Aorta (tissue), 5 donors: ENCODE measurements around the gene ARMCX1. TPM values are rescaled to one million over a fixed set of nuclear protein-coding genes. Genes with fewer than 3 reads are reported as not detected.
"Not testable (repeated sequence)": the region's sequence is repeated elsewhere in the genome, so short reads cannot be mapped to it uniquely, and the experiment has no call there.

Source experiments
- ATAC-seq: fragments of 200-7000 bp; cut with Tn5 transposase; one replicate; pipeline ENCODE4 v1.9.1; 2022; ENCODE audit warnings: moderate library complexity; ENCODE audit not compliant: low FRiP score
- DNase-seq, 2 donors: peaks; one replicate each; pipeline ENCODE4 v3.0.0-alpha.2; 2020
- H3K27ac ChIP-seq, 2 donors: one replicate each; pipeline ENCODE4 v1.5.1; 2013; ENCODE audit warnings: low read length in 2 of 2, mild to moderate bottlenecking in 2 of 2, moderate library complexity in 2 of 2, control low read depth in 1 of 2, inconsistent platforms in 1 of 2, low read depth in 1 of 2
- H3K27me3 ChIP-seq, 2 donors: one replicate each; pipeline ENCODE4 v1.6.1; 2013; ENCODE audit warnings: control low read depth in 1 of 2, low read length in 1 of 2, mild to moderate bottlenecking in 1 of 2, moderate library complexity in 1 of 2; ENCODE audit not compliant: insufficient read depth in 2 of 2, control insufficient read depth in 1 of 2
- H3K36me3 ChIP-seq, 2 donors: one replicate each; pipeline ENCODE4 v1.6.1; 2013; ENCODE audit warnings: control low read depth in 1 of 2, low read length in 1 of 2, mild to moderate bottlenecking in 1 of 2; ENCODE audit not compliant: insufficient read depth in 2 of 2, control insufficient read depth in 1 of 2
- H3K4me1 ChIP-seq, 2 donors: one replicate each; pipeline ENCODE4 v1.6.1; 2013; ENCODE audit warnings: low read length in 2 of 2, control low read depth in 1 of 2, mild to moderate bottlenecking in 1 of 2, moderate library complexity in 1 of 2; ENCODE audit not compliant: insufficient read depth in 2 of 2, control insufficient read depth in 1 of 2
- H3K4me3 ChIP-seq, 2 donors: one replicate each; pipeline ENCODE4 v1.5.1; 2013; ENCODE audit warnings: low read length in 2 of 2, control low read depth in 1 of 2, mild to moderate bottlenecking in 1 of 2
- H3K9me3 ChIP-seq: one replicate; pipeline ENCODE4 v1.6.1; 2013; ENCODE audit warnings: mild to moderate bottlenecking, low read length; ENCODE audit not compliant: control insufficient read depth
- WGBS, 2 donors: extraction: QIAGEN DNeasy Blood & Tissue Kit; methylation state at CpG; one replicate each; pipeline ENCODE4 v1.1.7; 2013; 5-methylcytosine and 5-hydroxymethylcytosine counted together
- intact Hi-C, 2 donors: fragments of 100-400 bp; cut with DNase I; formaldehyde crosslinking; loops; one replicate each; pipeline versions ENCODE4 v1.14.2 to v1.15.0; 2022
- polyA plus RNA-seq, 2 donors: library from polyadenylated mRNA; stranded (reverse); fragments of 200-250 nt; gene quantifications; one replicate each; pipeline ENCODE4 v1.2.3, GENCODE V29; 2013
- total RNA-seq, 2 donors: library from RNA; stranded (reverse); fragmentation: NEBNext Ultra II Directional; extraction: Animal tissue kit (Norgen Biotek cat#: 25700); gene quantifications; one replicate each; pipeline ENCODE4 v1.2.1, GENCODE V29; 2021
- donor health status: healthy with polysubstance abuse.
- donor health status: Bipolar disorder and iron deficiency.
- donor health status: DM: no; HTN: no; CAD: no.
- donor health status: DM: no; HTN: no; CAD: no.
- donor health status: DM: yes; HTN: yes; CAD: no.

The ARMCX1 gene
- total and polyA plus RNA-seq, 4 donors: 27.2 to 33.5 (median 32.2) TPM

DNA sequence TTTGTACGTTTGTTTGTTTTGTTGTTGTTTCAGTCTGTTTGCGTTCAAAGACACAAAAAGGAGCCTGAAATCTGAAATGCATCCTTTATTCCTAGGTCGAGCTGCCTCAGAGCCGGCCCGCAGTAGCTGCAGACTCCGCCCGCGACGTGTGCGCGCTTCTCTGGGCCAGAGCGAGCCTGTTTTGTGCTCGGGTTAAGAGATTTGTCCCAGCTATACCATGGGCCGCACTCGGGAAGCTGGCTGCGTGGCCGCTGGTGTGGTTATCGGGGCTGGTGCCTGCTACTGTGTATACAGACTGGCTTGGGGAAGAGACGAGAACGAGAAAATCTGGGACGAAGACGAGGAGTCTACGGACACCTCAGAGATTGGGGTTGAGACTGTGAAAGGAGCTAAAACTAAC lies 2.4 kb downstream of the ARMCX1 start:
- intact Hi-C loops: loop anchor here in 1 of 2 donors (5.0 kb wide), 1 partner anchor 105 kb away; the partner anchor contains the start of gene ARMCX2
- WGBS, 2 donors: 73 to 94% methylated on average over 23 of the region's 23 CpGs
- no peak for ATAC-seq
- Histone ChIP-seq H3K27me3 (no peaks in the 10 kb centered on the region), H3K36me3 (peaks cover 0 to 2% of the 10 kb centered on the region in 2 donors), H3K4me1 (no peaks in the 10 kb centered on the region), H3K9me3 (no peaks in the 10 kb centered on the region), H3K4me3 (no peak overlapping the region), H3K27ac (no peak overlapping the region)
- DNase-seq: no peak

DNA sequence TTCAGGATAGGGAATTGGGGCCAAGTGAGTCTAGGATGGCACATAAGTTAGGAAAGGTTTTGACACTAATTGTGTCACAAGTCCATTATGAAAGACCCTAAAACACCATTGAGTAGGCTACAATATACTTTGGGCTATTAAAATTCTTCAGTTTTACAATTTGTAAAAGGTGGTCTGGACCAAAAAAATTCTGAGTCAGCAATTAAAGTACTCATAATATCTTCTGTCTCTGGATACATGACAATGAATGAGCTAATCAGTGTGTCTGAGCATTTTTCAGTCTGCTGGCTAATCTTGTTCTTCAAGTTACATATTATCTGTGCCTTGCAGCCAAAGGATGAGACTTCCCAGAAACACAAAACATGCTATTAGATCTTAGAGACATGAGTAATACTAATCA lies 14.3 kb downstream of the ARMCX1 start:
- H3K27ac ChIP-seq: no peak overlapping the region
- ATAC-seq (no peak), DNase-seq (no peak)
- H3K4me3 ChIP-seq: no peak overlapping the region
- H3K36me3 ChIP-seq: no peaks in the 10 kb centered on the region
- intact Hi-C loops: no loop called here
- no peaks in the 10 kb centered on the region for H3K9me3 ChIP-seq
- H3K27me3 ChIP-seq: no peaks in the 10 kb centered on the region
- no peaks in the 10 kb centered on the region for H3K4me1 ChIP-seq

DNA sequence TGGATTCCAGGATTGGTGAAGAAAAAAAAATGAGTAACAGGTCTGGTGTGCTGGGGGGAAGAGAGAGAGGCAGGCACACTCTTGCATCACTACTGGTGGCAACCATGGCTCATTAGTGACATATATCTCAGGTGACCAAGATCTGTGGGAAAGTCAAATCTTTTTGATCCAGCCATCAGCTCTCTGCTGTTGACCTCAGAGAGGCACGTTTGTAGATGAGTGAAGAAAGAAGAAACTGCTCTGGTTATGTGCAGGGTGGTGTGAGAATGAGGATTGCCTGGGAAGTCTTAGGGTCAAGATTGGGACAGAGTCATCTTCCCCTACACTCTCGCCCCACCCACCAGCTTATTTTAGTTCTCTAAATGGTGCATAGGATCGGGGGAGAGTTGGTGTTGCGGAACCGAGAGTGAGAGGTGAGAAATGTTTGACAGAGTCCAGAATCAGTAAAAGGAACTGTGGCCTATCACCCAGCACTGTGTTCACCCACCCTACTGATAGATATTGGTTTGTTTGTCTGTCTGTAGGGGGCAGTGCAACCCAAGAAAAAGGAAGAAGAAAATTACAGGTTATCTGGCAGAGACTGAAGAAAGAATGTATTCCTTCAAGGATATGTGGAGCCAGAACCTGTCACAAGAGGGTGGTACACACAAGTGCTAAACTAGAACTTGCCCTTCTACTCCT lies 45.5 kb downstream of the ARMCX1 start:
- Histone ChIP-seq H3K27ac (no peak overlapping the region), H3K27me3 (no peaks in the 10 kb centered on the region), H3K4me1 (no peaks in the 10 kb centered on the region), H3K9me3 (no peaks in the 10 kb centered on the region), H3K4me3 (no peak overlapping the region), H3K36me3 (no peaks in the 10 kb centered on the region)
- no peak for DNase-seq
- 9 to 11% methylated on average over 5 of the region's 5 CpGs for WGBS, 2 donors
- peak; percentile 65 for ATAC-seq
- intact Hi-C loops: loop anchor here (5.0 kb wide), 1 partner anchor 201 kb away; no protein-coding TSS in a partner anchor

DNA sequence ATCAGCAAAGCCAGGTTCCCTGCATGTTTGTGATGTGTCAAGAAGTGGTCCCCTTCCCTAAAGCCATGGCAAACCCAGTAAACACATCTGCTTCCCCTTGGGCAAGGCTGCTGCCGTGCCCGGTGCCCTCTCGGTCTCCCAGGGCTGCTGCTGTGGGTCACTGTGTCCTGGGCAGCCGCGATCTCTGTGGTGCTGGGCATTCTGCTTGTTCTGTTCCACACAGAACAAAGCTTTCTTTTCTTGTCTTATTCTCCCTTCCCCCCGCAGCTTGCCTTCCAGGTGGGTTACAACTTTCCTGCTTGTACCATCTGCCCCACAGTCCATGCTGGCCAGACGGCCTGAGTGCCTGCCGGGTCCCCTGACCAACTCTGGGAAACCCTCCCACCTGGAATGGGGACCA lies 49.2 kb downstream of the ARMCX1 start:
- 90 to 93% methylated on average over 5 to 6 of the region's 8 CpGs for WGBS, 2 donors
- not testable (repeated sequence) for H3K4me3 ChIP-seq, ATAC-seq, H3K9me3 ChIP-seq, H3K27ac ChIP-seq, DNase-seq, H3K36me3 ChIP-seq, H3K27me3 ChIP-seq, H3K4me1 ChIP-seq
- intact Hi-C loops: loop anchor here (5.0 kb wide), 1 partner anchor 198 kb away; no protein-coding TSS in a partner anchor

DNA sequence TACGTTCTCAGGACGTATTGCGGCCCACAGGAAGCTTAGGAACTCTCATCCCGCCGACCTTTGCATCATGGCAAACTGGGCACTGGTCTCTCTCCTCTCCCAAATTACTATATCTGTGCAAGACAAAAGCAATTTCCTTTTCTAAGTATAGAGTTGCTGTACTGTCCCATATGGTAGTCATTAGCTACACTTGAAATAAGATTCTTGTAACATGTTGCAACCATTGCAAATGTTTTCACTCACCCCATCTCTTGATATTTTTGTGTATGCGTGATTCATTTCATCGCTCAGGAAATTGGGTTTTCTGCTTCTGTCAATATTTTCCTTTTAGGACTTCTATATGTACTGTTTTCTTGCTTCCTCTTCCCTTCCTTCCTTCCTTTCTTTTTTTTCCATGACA lies 51.7 kb downstream of the ARMCX1 start:
- no peak for ATAC-seq
- H3K4me3 ChIP-seq: no peak overlapping the region
- H3K36me3 ChIP-seq: no peaks in the 10 kb centered on the region
- 70 to 74% methylated on average over 4 of the region's 7 CpGs for WGBS, 2 donors
- intact Hi-C loops: no loop called here
- no peaks in the 10 kb centered on the region for H3K27me3 ChIP-seq
- H3K4me1 ChIP-seq: no peaks in the 10 kb centered on the region
- no peak for DNase-seq
- H3K9me3 ChIP-seq: no peaks in the 10 kb centered on the region
- H3K27ac ChIP-seq: no peak overlapping the region

Other genes with a start within 250 kb of the ARMCX1 start
- gene TIMM8A, start 201.8 kb upstream of the ARMCX1 start, total RNA-seq: 1 to 10 TPM; 7.8 to 9.1 TPM
- gene TIMM8A, start 201.8 kb upstream of the ARMCX1 start, polyA plus RNA-seq: 1 to 10 TPM; 3.1 to 7.6 TPM
- gene BTK, start 164.4 kb upstream of the ARMCX1 start, total RNA-seq: 10 to 100 TPM in 1 of 2 donors, 1 to 10 TPM in 1; 7.8 to 21.0 TPM
- gene BTK, start 164.4 kb upstream of the ARMCX1 start, polyA plus RNA-seq: 1 to 10 TPM; 3.7 to 4.4 TPM
- gene RPL36A, start 159.5 kb upstream of the ARMCX1 start, total RNA-seq: 100 to 1,000 TPM; 124 to 145 TPM
- gene RPL36A, start 159.5 kb upstream of the ARMCX1 start, polyA plus RNA-seq: 1,000 to 10,000 TPM; 1,899 to 2,826 TPM
- gene GLA, start 142.6 kb upstream of the ARMCX1 start, total RNA-seq: 10 to 100 TPM; 23.7 to 26.0 TPM
- gene GLA, start 142.6 kb upstream of the ARMCX1 start, polyA plus RNA-seq: 10 to 100 TPM; 25.3 to 41.4 TPM
- 10 to 100 TPM; 52.9 to 53.1 TPM for gene HNRNPH2, start 142.3 kb upstream of the ARMCX1 start, total RNA-seq
- gene HNRNPH2, start 142.3 kb upstream of the ARMCX1 start, polyA plus RNA-seq: 10 to 100 TPM; 49.3 to 51.1 TPM
- 10 to 100 TPM; 18.9 to 28.6 TPM for gene ARMCX4, start 65.1 kb upstream of the ARMCX1 start, total RNA-seq
- gene ARMCX4, start 65.1 kb upstream of the ARMCX1 start, polyA plus RNA-seq: 10 to 100 TPM in 1 of 2 donors, 1 to 10 TPM in 1; 2.6 to 16.5 TPM
- gene ARMCX6, start 67.5 kb downstream of the ARMCX1 start, total RNA-seq: 10 to 100 TPM; 24.2 to 38.3 TPM
- 10 to 100 TPM; 14.8 to 42.7 TPM for gene ARMCX6, start 67.5 kb downstream of the ARMCX1 start, polyA plus RNA-seq
- gene ARMCX3, start 72.6 kb downstream of the ARMCX1 start, total RNA-seq: 10 to 100 TPM; 59.8 to 66.1 TPM
- gene ARMCX3, start 72.6 kb downstream of the ARMCX1 start, polyA plus RNA-seq: 10 to 100 TPM; 45.0 to 51.5 TPM
- gene ARMCX2, start 109.3 kb downstream of the ARMCX1 start, total RNA-seq: 10 to 100 TPM; 36.3 to 65.4 TPM
- gene ARMCX2, start 109.3 kb downstream of the ARMCX1 start, polyA plus RNA-seq: 10 to 100 TPM; 10.0 to 42.5 TPM